GM12878 (cell line): ENCODE measurements around the gene LEKR1. TPM values are rescaled to one million over a fixed set of nuclear protein-coding genes. Genes with fewer than 3 reads are reported as not detected.

Experiments
- CBFB ChIP-seq: IDR thresholded peaks from 2 replicates; pipeline ENCODE4 v1.6.1; 2016; ENCODE audit warnings: antibody characterized with exemption, low read depth
- CHD2 ChIP-seq: IDR thresholded peaks from 2 replicates; pipeline ENCODE4 v1.6.1; 2011; ENCODE audit warnings: low read depth, low read length, improper control_type of control experiment, borderline replicate concordance
- CREB1 ChIP-seq: IDR thresholded peaks from 2 replicates; pipeline ENCODE4 v1.6.1; 2012; ENCODE audit warnings: low read depth, mild to moderate bottlenecking, inconsistent platforms
- EED ChIP-seq: sonication (generic); IDR thresholded peaks from 2 replicates; pipeline ENCODE4 v1.6.1; 2016; ENCODE audit warnings: antibody characterized with exemption, low read depth
- EP300 ChIP-seq, 2 experiments: fragments of 150-350 bp in 1 of 2; IDR thresholded peaks; 2 replicates each; pipeline ENCODE4 v1.6.1; 2011 to 2012; ENCODE audit warnings: low read depth in 2 of 2, low read length in 2 of 2, borderline replicate concordance in 1 of 2, improper control_type of control experiment in 1 of 2, inconsistent platforms in 1 of 2; ENCODE audit not compliant: control insufficient read depth in 1 of 2
- HCFC1 ChIP-seq: fragments of 150-350 bp; IDR thresholded peaks from 2 replicates; pipeline ENCODE4 v1.6.1; 2014; ENCODE audit warnings: low read length
- IKZF1 ChIP-seq: fragments of 450-650 bp; conservative IDR thresholded peaks from 2 replicates; pipeline ENCODE4 v1.6.1; 2017; ENCODE audit warnings: antibody characterized with exemption, mild to moderate bottlenecking
- IRF4 ChIP-seq: IDR thresholded peaks from 2 replicates; pipeline ENCODE4 v1.6.1; 2011; ENCODE audit warnings: low read depth, low read length
- KAT2A ChIP-seq: conservative IDR thresholded peaks from 2 replicates; pipeline ENCODE4 v1.6.1; 2011; ENCODE audit warnings: low read depth, low read length; ENCODE audit not compliant: control insufficient read depth
- LARP7 ChIP-seq: fragments of 450-650 bp; IDR thresholded peaks from 2 replicates; pipeline ENCODE4 v1.6.1; 2017; ENCODE audit warnings: mild to moderate bottlenecking
- MLLT1 ChIP-seq: fragments of 450-650 bp; IDR thresholded peaks from 2 replicates; pipeline ENCODE4 v1.6.1; 2016; ENCODE audit warnings: mild to moderate bottlenecking
- NR2F1 ChIP-seq: fragments of 450-650 bp; conservative IDR thresholded peaks from 2 replicates; pipeline ENCODE4 v1.6.1; 2017; ENCODE audit warnings: mild to moderate bottlenecking
- NRF1 ChIP-seq: conservative IDR thresholded peaks from 2 replicates; pipeline ENCODE4 v1.6.1; 2011; ENCODE audit warnings: mild to moderate bottlenecking, low read depth, low read length, improper control_type of control experiment
- POLR2AphosphoS2 ChIP-seq: IDR thresholded peaks from 2 replicates; pipeline ENCODE4 v1.6.1; 2011; ENCODE audit warnings: low read depth, mild to moderate bottlenecking, low read length, improper control_type of control experiment, moderate library complexity
- RAD51 ChIP-seq: fragments of 450-650 bp; IDR thresholded peaks from 2 replicates; pipeline ENCODE4 v1.6.1; 2016; ENCODE audit warnings: moderate library complexity, mild to moderate bottlenecking, inconsistent platforms
- RELB ChIP-seq: fragments of 450-650 bp; IDR thresholded peaks from 2 replicates; pipeline ENCODE4 v1.6.1; 2017; ENCODE audit warnings: low read depth, mild to moderate bottlenecking, moderate library complexity
- RFX5 ChIP-seq: IDR thresholded peaks from 2 replicates; pipeline ENCODE4 v1.6.1; 2011; ENCODE audit warnings: low read depth, low read length, improper control_type of control experiment
- RUNX3 ChIP-seq: IDR thresholded peaks from 2 replicates; pipeline ENCODE4 v1.6.1; 2012; ENCODE audit warnings: low read length, inconsistent platforms
- TARDBP ChIP-seq: IDR thresholded peaks from 2 replicates; pipeline ENCODE4 v1.6.1; 2016; ENCODE audit warnings: borderline replicate concordance
- TCF7 ChIP-seq: IDR thresholded peaks from 2 replicates; pipeline ENCODE4 v1.6.1; 2014; ENCODE audit warnings: antibody characterized with exemption, borderline replicate concordance
- polyA plus RNA-seq, 11 experiments: library from polyadenylated mRNA; depleted of rRNA in 4 of 11; unstranded in 6 of 11; stranded (reverse) in 5 of 11; fragments of >200 nt; fragmentation: Nextera tagmentation in 4 of 11; fragmentation: Illumina TruSeq in 1 of 11; extraction: Ambion mirVana in 4 of 11; extraction: Trizol in 1 of 11; gene quantifications; 1 replicate in 1 of 11; 2 replicates in 10 of 11; pipeline versions ENCODE4 v1.2.1 to v1.2.3, GENCODE V29; 2011 to 2016; ENCODE audit warnings: inconsistent platforms in 2 of 11, missing spikeins in 2 of 11, low read depth in 1 of 11
- total RNA-seq, 4 experiments: library from RNA; depleted of rRNA in 3 of 4; stranded (reverse); fragments of >200 nt in 3 of 4; fragmentation: Illumina TruSeq in 1 of 4; extraction: Trizol in 1 of 4; gene quantifications; 2 replicates each; pipeline versions ENCODE4 v1.2.1 to v1.2.3, GENCODE V29; 2013 to 2021
- TF ChIP-seq, protein P1 (sequence below): fragments of 450-650 bp; IDR thresholded peaks from 2 replicates; pipeline ENCODE4 v1.6.1; 2017; ENCODE audit warnings: mild to moderate bottlenecking, moderate library complexity
- TF ChIP-seq, protein P2 (sequence below): fragments of 150-350 bp; IDR thresholded peaks from 2 replicates; pipeline ENCODE4 v1.6.1; 2014; ENCODE audit warnings: mild to moderate bottlenecking, low read depth, low read length

The LEKR1 gene
- total and polyA plus RNA-seq, 10 of the 15 experiments (the other 5 are each of a cell fraction or from before 2014, with no cell fraction given): 0.48 to 3.2 (median 1.3) TPM

- TF ChIP-seq, protein P1, sequence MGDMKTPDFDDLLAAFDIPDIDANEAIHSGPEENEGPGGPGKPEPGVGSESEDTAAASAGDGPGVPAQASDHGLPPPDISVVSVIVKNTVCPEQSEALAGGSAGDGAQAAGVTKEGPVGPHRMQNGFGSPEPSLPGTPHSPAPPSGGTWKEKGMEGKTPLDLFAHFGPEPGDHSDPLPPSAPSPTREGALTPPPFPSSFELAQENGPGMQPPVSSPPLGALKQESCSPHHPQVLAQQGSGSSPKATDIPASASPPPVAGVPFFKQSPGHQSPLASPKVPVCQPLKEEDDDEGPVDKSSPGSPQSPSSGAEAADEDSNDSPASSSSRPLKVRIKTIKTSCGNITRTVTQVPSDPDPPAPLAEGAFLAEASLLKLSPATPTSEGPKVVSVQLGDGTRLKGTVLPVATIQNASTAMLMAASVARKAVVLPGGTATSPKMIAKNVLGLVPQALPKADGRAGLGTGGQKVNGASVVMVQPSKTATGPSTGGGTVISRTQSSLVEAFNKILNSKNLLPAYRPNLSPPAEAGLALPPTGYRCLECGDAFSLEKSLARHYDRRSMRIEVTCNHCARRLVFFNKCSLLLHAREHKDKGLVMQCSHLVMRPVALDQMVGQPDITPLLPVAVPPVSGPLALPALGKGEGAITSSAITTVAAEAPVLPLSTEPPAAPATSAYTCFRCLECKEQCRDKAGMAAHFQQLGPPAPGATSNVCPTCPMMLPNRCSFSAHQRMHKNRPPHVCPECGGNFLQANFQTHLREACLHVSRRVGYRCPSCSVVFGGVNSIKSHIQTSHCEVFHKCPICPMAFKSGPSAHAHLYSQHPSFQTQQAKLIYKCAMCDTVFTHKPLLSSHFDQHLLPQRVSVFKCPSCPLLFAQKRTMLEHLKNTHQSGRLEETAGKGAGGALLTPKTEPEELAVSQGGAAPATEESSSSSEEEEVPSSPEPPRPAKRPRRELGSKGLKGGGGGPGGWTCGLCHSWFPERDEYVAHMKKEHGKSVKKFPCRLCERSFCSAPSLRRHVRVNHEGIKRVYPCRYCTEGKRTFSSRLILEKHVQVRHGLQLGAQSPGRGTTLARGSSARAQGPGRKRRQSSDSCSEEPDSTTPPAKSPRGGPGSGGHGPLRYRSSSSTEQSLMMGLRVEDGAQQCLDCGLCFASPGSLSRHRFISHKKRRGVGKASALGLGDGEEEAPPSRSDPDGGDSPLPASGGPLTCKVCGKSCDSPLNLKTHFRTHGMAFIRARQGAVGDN: peak; percentile 96
- TF ChIP-seq EP300 (IDR thresholded peaks at IDR 0.05; ENCODE audit: borderline replicate concordance in 1 of 2, control insufficient read depth in 1 of 2, low read depth in 2 of 2, low read length in 2 of 2): peak; percentile 41 to 58
- TF ChIP-seq, protein P2, sequence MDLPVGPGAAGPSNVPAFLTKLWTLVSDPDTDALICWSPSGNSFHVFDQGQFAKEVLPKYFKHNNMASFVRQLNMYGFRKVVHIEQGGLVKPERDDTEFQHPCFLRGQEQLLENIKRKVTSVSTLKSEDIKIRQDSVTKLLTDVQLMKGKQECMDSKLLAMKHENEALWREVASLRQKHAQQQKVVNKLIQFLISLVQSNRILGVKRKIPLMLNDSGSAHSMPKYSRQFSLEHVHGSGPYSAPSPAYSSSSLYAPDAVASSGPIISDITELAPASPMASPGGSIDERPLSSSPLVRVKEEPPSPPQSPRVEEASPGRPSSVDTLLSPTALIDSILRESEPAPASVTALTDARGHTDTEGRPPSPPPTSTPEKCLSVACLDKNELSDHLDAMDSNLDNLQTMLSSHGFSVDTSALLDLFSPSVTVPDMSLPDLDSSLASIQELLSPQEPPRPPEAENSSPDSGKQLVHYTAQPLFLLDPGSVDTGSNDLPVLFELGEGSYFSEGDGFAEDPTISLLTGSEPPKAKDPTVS: no peak
- peak; percentile 92 for TF ChIP-seq RELB
- TF ChIP-seq CHD2: 0 out of 2 replicates have a peak, but pooled peaks have one; percentile 11
- TF ChIP-seq CBFB: peak; percentile 73
- TF ChIP-seq RAD51: peak; percentile 75; the same call in 1 of the 2 replicates
- peak; percentile 89 for TF ChIP-seq NRF1
- TF ChIP-seq EED: peak; percentile 95
- TF ChIP-seq LARP7: peak; percentile 69; the same call in 1 of the 2 replicates
- 0 out of 2 replicates have a peak, but pooled peaks have one; percentile 13 for TF ChIP-seq IRF4
- peak; percentile 91 for TF ChIP-seq NR2F1
- TF ChIP-seq MLLT1: peak; percentile 39; the same call in 1 of the 2 replicates
- TF ChIP-seq HCFC1: no peak
- peak; percentile 99 for TF ChIP-seq IKZF1
- TF ChIP-seq KAT2A: no peak
- no peak for TF ChIP-seq POLR2AphosphoS2
- 0 out of 2 replicates have a peak, but pooled peaks have one; percentile 31 for TF ChIP-seq TCF7
- TF ChIP-seq RFX5: no peak
- peak; percentile 88 for TF ChIP-seq RUNX3
- 0 out of 2 replicates have a peak, but pooled peaks have one; percentile 15 for TF ChIP-seq TARDBP
- TF ChIP-seq CREB1: peak; percentile 49; the same call in 1 of the 2 replicates
Measured at GRCh38 chr3:157088601-157089454, 262.7 kb downstream of the LEKR1 start (continued).
